Stimulated activated CD8-positive, alpha-beta memory T cell treated with anti-CD3 and anti-CD28 coated beads, Interleukin-4, amount 100 ng/mL, for 48 hours (primary cell): ENCODE measurements around the gene ARHGEF6.

ENCODE experiments used
- DNase-seq: peaks from one replicate; pipeline ENCODE4 v3.0.0-alpha.2; 2020

Gene ARHGEF6

GRCh38 chrX:136742721-136743379 is 37.9 kb downstream of the ARHGEF6 start:
- DNase-seq: no peak

GRCh38 chrX:136738049-136738729 is 42.5 kb downstream of the ARHGEF6 start:
- no peak for DNase-seq

GRCh38 chrX:136736690-136737089 is 44.0 kb downstream of the ARHGEF6 start:
- no peak for DNase-seq

- DNase-seq: no peak
These were observed 45.1 kb downstream of the ARHGEF6 start for GRCh38 chrX:136735601-136736000.

GRCh38 chrX:136733613-136734012 is 47.1 kb downstream of the ARHGEF6 start:
- no peak for DNase-seq

- DNase-seq: no peak
These were observed 48.9 kb downstream of the ARHGEF6 start for GRCh38 chrX:136731798-136732197.

GRCh38 chrX:136731207-136731782 is 49.4 kb downstream of the ARHGEF6 start:
- DNase-seq: no peak

- DNase-seq: no peak
These were observed 52.3 kb downstream of the ARHGEF6 start for GRCh38 chrX:136728393-136728792.

GRCh38 chrX:136725441-136726104 is 55.2 kb downstream of the ARHGEF6 start:
- no peak for DNase-seq

- DNase-seq: no peak
These were observed 62.6 kb downstream of the ARHGEF6 start for GRCh38 chrX:136718091-136718490.

GRCh38 chrX:136714626-136715599 is 65.8 kb downstream of the ARHGEF6 start:
- DNase-seq: no peak

GRCh38 chrX:136712650-136713310 is 68.0 kb downstream of the ARHGEF6 start:
- DNase-seq: no peak

GRCh38 chrX:136711147-136711546 is 69.6 kb downstream of the ARHGEF6 start:
- no peak for DNase-seq

- DNase-seq: no peak
These were observed 70.3 kb downstream of the ARHGEF6 start for GRCh38 chrX:136710325-136710951.

GRCh38 chrX:136708348-136708747 is 72.4 kb downstream of the ARHGEF6 start:
- DNase-seq: no peak

GRCh38 chrX:136697156-136697555 is 83.6 kb downstream of the ARHGEF6 start:
- no peak for DNase-seq

GRCh38 chrX:136694431-136695087 is 86.2 kb downstream of the ARHGEF6 start:
- no peak for DNase-seq

GRCh38 chrX:136692271-136692670 is 88.5 kb downstream of the ARHGEF6 start:
- no peak for DNase-seq

GRCh38 chrX:136691028-136691809 is 89.5 kb downstream of the ARHGEF6 start:
- DNase-seq: no peak

GRCh38 chrX:136689436-136689835 is 91.3 kb downstream of the ARHGEF6 start:
- DNase-seq: peak; percentile 39
